Hematopoietic multipotent progenitor cell treated with erythropoietin and hydrocortisone succinate and interleukin-3 and kit ligand, for 17 days (in vitro differentiated cells): Measurements from ENCODE around the gene PIK3IP1.
"Not testable (repeated sequence)": the region's sequence is repeated elsewhere in the genome, so short reads cannot be mapped to it uniquely, and the experiment has no call there.

ENCODE experiments used
- DNase-seq: peaks from one replicate; pipeline ENCODE4 v3.0.0-alpha.2; 2015; ENCODE audit warnings: low spot score

Gene PIK3IP1

GRCh38 chr22:31248965-31249958, 43.0 kb downstream of the PIK3IP1 start:
- no peak for DNase-seq

DNA sequence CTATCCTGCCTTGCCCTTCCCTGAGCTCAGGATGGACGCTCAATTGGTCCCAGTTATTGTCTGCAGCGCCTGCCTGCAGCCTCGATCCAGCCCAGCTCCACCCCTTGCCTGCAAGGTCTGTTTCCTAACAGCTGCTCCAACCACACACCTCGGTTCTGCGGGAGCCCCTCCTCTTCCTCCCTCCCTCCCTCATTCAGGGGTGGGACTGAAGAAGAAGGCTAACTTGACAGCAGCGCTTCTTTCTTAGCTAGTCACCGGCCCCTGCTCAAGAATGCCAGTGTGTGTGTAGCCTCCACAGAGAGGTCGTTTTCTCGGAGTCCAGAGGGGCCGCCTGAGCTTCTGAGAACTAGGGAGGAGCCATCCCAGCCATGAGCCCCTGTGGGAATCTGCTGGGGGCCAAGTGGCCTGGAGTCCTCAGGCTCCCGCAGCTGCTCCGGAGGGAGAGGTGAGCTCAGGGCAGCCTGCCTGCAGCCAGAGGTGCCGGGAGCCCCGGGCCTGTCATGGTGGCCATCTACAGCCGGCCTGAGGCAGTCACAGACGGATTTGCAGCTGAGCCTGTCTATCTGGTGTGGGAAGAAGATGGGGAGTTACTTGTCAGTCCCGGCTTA, 44.0 kb downstream of the PIK3IP1 start:
- no peak for DNase-seq

DNA sequence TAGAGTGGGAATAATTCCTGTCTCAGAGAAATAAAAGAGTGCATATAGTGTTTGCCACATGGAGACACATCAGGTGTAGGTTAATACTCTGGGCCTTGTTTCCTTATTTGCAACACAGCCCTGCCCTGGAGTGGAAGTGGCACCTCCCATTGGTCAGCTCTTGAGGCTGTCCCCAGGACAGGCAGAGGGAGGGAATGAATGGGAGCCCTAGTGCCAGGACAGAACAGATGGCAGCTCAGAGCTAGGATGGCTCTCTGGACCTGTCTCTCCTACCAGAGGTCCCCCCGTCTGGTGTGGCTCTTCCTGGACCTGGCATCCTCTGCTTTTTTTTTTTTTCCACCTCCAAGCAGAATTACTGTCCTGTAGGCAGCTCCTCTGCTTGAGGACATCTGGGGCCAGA, 44.6 kb downstream of the PIK3IP1 start:
- no peak for DNase-seq

DNA sequence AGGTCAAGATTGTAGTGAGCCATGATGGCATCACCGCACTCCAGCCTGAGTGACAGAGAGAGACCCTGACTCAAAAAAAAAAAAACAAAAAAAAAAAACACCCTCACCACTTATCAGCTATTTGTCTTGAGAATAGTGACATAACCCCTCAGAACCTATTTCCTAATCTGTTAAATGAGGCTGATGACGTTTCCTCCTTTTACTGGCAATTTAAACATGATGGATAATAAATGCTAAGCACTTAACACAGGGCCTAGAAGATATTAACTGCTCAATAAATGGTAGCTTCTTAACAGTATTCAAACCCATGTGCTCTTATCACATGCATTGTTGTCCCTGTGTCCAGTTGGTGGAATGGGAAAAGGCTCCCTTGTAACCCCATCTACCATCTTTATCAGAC, 45.6 kb downstream of the PIK3IP1 start:
- DNase-seq = no peak

DNA sequence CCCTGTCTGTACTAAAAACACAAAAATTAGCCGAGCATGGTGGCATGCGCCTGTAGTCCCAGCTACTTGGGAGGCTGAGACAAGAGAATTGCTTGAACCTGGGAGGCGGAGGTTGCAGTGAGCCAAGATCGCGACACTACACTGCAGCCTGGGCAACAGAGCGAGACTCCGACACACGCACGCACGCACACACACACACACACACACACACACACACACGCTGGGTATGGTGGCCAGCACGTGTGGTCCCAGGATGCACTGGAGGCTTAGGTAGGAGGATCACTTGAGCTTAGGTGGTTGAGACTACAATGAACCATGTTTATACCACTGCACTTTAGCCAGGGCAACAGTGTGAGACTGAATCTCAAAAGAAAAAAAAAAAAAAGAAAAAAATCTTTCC, 46.3 kb downstream of the PIK3IP1 start:
- DNase-seq = not testable (repeated sequence)

- no peak for DNase-seq
Measured at GRCh38 chr22:31244943-31245451, 47.3 kb downstream of the PIK3IP1 start.

- DNase-seq = no peak
Measured at GRCh38 chr22:31244046-31244942, 48.0 kb downstream of the PIK3IP1 start.

DNA sequence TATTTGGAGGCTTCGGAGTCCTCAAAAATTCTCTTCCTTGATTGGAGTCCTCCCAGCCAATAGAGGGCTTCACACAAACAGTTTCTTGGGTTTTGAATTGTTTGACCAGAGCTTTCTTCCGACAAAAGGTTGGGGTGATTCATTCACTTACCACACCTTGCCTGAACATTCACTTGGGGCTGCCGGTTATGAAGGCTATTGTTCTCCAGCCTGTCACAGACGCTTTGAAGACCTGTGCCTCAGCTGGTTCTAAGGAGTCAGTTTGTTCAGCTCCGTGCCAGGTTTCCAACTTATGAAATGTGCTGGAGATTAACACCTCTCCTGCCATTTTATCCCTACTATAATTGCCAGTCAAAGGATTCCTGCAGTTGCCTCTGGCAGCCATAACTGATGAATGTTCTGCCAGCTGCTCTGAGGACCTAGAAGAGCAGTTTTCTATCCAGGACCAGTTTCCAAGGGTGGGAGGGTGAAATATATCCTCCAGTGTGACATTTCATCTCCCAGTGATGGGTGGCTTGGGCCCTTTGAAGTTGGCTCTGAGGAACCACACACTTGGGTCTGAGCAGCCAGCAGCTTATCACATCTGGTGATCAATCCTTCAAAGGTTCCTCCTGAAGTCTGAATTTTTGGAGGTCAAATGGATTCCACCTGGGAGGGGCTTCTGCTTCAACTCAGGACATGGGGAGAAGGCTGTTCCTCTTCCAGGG, 48.8 kb downstream of the PIK3IP1 start:
- no peak for DNase-seq

DNA sequence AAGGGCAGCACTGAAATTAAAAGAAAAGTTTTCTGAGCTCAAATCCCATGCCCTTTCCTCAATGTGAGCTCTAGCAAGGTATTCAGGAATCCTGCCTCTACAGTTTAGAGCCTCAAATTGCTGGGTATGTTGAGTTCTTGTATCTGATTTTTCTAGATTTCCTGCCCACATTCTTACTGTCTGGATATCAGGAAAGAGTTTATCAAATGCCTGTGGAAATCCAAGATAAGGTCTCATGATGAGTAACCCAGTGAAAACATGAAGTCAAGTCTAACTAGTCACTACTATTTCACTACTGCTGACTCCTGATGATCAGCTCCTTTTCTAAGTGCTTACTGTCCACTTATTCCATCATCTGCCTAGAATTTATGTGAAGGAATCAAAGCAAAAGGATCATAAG, 50.4 kb downstream of the PIK3IP1 start:
- DNase-seq = no peak

GRCh38 chr22:31241200-31241599, 51.1 kb downstream of the PIK3IP1 start:
- no peak for DNase-seq

- DNase-seq = no peak
Measured at GRCh38 chr22:31239771-31240370, 52.4 kb downstream of the PIK3IP1 start.

- no peak for DNase-seq
Measured at GRCh38 chr22:31238057-31238456, 54.2 kb downstream of the PIK3IP1 start.

- DNase-seq = not testable (repeated sequence)
Measured at GRCh38 chr22:31236044-31236443, 56.2 kb downstream of the PIK3IP1 start.

DNA sequence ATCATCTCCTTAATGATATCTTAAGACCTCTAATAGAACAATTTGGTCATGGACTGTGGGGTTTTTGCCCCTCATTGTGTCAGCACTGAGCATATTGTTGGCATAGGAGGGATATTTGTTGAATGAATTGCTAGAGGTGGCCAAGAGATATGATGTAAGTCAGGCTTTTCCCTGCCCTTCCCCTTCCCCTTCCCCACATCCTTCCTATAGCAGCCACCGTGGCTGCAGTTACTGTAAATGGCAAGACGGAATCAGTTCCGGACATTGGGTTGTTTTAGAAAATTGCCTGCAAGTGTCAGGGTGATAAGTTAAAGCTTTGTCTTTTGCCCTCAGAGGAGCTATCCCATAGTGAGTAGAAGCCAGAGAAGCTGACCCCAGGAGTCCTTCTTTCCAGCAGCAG, 57.2 kb downstream of the PIK3IP1 start:
- DNase-seq = no peak

DNA sequence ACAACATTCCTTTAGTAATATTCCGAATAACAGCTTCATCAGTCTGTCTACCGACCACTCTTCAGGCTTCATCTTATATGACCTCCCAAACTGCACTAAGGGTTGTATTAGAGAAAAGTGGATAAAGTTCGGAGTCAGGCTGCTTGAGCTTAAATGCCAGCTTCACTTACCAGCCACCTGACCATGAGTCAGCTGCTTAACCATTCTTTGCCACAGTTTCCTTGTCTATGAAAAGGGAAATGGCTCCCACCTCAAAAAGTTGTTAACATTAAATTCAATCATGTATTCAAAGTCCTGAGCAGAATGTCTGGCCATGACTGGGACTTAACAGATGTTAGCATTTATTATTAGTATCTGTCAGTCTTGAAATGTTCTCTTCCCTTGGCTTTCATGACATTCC, 59.3 kb downstream of the PIK3IP1 start:
- DNase-seq = no peak
